Ishikawa (cell line): ENCODE measurements around the gene PLA2G15.

ENCODE experiments used
- CEBPB ChIP-seq: IDR thresholded peaks from 2 replicates; pipeline ENCODE4 v1.6.1; 2012
- CREB1 ChIP-seq: IDR thresholded peaks from 2 replicates; pipeline ENCODE4 v1.6.1; 2012; ENCODE audit warnings: low read depth
- EGR1 ChIP-seq: IDR thresholded peaks from 2 replicates; pipeline ENCODE4 v1.6.1; 2012
- EP300 ChIP-seq: IDR thresholded peaks from 2 replicates; pipeline ENCODE4 v1.6.1; 2012; ENCODE audit warnings: borderline replicate concordance
- FOXM1 ChIP-seq: IDR thresholded peaks from 2 replicates; pipeline ENCODE4 v1.6.1; 2012; ENCODE audit warnings: low read depth, borderline replicate concordance
- NFIC ChIP-seq: IDR thresholded peaks from 2 replicates; pipeline ENCODE4 v1.6.1; 2012
- RAD21 ChIP-seq: IDR thresholded peaks from 2 replicates; pipeline ENCODE4 v1.6.1; 2012; ENCODE audit warnings: low read depth
- REST ChIP-seq: IDR thresholded peaks from 2 replicates; pipeline ENCODE4 v1.6.1; 2012; ENCODE audit warnings: low read depth, mild to moderate bottlenecking
- TAF1 ChIP-seq: IDR thresholded peaks from 2 replicates; pipeline ENCODE4 v1.6.1; 2012; ENCODE audit warnings: low read depth, mild to moderate bottlenecking
- TCF12 ChIP-seq: IDR thresholded peaks from 2 replicates; pipeline ENCODE4 v1.6.1; 2012; ENCODE audit warnings: low read depth
- USF1 ChIP-seq: IDR thresholded peaks from 2 replicates; pipeline ENCODE4 v1.6.1; 2012
- YY1 ChIP-seq: IDR thresholded peaks from 2 replicates; pipeline ENCODE4 v1.6.1; 2012; ENCODE audit warnings: low read depth

GRCh38 chr16:68281368-68282063, 36.3 kb downstream of the PLA2G15 start:
- TF ChIP-seq USF1 (no peak), CEBPB (no peak), EP300 (no peak), REST (no peak), RAD21 (no peak), CREB1 (no peak), FOXM1 (no peak), TAF1 (no peak), NFIC (no peak), YY1 (no peak), TCF12 (no peak), EGR1 (no peak)
